HEK293 (cell line): ENCODE results near the gene DFFA.

Experiments used
- TSHZ1 ChIP-seq: fragments of 450-650 bp; formaldehyde crosslinking; IDR thresholded peaks from 2 replicates; pipeline ENCODE4 v1.5.1; 2016; ENCODE audit warnings: missing biosample characterization, missing genetic modification characterization, borderline replicate concordance
- YY2 ChIP-seq: fragments of 450-650 bp; formaldehyde crosslinking; IDR thresholded peaks from 2 replicates; pipeline ENCODE4 v1.5.1; 2016; ENCODE audit warnings: missing biosample characterization, missing genetic modification characterization
- ZNF248 ChIP-seq: fragments of 450-650 bp; formaldehyde crosslinking; IDR thresholded peaks from 2 replicates; pipeline ENCODE4 v1.5.1; 2017; ENCODE audit warnings: missing biosample characterization, missing genetic modification characterization
- ZNF626 ChIP-seq: fragments of 450-650 bp; sonication (Bioruptor Pico); formaldehyde crosslinking; IDR thresholded peaks from 2 replicates; pipeline ENCODE4 v1.5.1; 2018; ENCODE audit warnings: missing biosample characterization, missing genetic modification characterization, inconsistent platforms
- ZNF791 ChIP-seq: fragments of 450-650 bp; formaldehyde crosslinking; IDR thresholded peaks from 2 replicates; pipeline ENCODE4 v1.5.1; 2016; ENCODE audit warnings: missing biosample characterization, missing genetic modification characterization

- TF ChIP-seq ZNF626 (tag by site-specific recombination) (no peak), ZNF791 (no peak), ZNF248 (tag by site-specific recombination) (no peak), TSHZ1 (no peak), YY2 (tag by site-specific recombination) (no peak)
Observed at GRCh38 chr1:10498231-10498630, 25.9 kb upstream of the DFFA start.
